WTC11 (cell line): ENCODE data around the gene L3HYPDH.

ENCODE experiments used
- CTCF ChIP-seq: fragments of 200-600 bp; IDR thresholded peaks from 2 replicates; pipeline ENCODE4 v1.8.0; 2022; ENCODE audit warnings: antibody characterized with exemption
- JUN ChIP-seq: sonication (generic); formaldehyde crosslinking; IDR thresholded peaks from 2 replicates; pipeline ENCODE4 v1.8.0; 2023; ENCODE audit warnings: mild to moderate bottlenecking, missing genetic modification reagents
- ZNF232 ChIP-seq: sonication (generic); formaldehyde crosslinking; IDR thresholded peaks from 2 replicates; pipeline ENCODE4 v1.8.0; 2022; ENCODE audit warnings: mild to moderate bottlenecking, missing genetic modification reagents
- TF ChIP-seq, protein P1 (sequence below): sonication (generic); formaldehyde crosslinking; IDR thresholded peaks from 2 replicates; pipeline ENCODE4 v1.8.0; 2022; ENCODE audit warnings: mild to moderate bottlenecking, missing genetic modification reagents

DNA sequence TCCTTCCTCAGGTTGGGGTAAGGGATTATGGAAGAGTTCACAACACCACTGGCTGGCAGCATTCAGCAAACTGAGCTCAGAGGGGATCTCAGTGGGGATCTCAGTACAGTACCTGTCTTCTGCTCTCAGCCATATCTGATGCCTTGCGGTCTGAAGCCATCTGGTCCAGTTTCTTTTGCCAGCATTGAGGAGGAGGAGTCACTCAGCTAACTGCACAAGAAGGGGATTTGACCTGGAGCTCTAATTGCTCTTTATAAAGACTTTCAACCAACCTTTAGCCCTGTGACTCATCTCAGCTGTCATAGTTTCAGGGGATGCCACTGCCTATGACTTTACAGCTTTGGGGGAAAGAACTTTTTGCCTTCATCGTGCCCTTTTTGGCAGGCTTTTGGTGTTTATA, 45.0 kb upstream of the L3HYPDH start:
- TF ChIP-seq ZNF232 (CRISPR knock-in tag) (no peak), CTCF (no peak), JUN (CRISPR knock-in tag) (no peak)
- TF ChIP-seq, protein P1, sequence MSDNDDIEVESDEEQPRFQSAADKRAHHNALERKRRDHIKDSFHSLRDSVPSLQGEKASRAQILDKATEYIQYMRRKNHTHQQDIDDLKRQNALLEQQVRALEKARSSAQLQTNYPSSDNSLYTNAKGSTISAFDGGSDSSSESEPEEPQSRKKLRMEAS (CRISPR knock-in tag) = no peak
